Large intestine (tissue), 3 donors: ENCODE measurements around the gene DOCK9. TPM values are rescaled to one million over a fixed set of nuclear protein-coding genes. Genes with fewer than 3 reads are reported as not detected.

ENCODE experiments used
- DNase-seq, 2 donors: peaks; one replicate each; pipeline versions ENCODE4 v3.0.0 to v3.0.0-alpha.2; 2013
- H3K27ac ChIP-seq: one replicate; pipeline ENCODE4 v1.5.1; 2013; ENCODE audit warnings: low read length
- H3K27me3 ChIP-seq: 2 replicates; pipeline ENCODE4 v1.6.1; 2013; ENCODE audit warnings: low read length; ENCODE audit not compliant: control insufficient read depth, insufficient read depth
- H3K36me3 ChIP-seq: 2 replicates; pipeline ENCODE4 v1.6.1; 2013; ENCODE audit warnings: low read length; ENCODE audit not compliant: control insufficient read depth, insufficient read depth
- H3K4me1 ChIP-seq: one replicate; pipeline ENCODE4 v1.6.1; 2013; ENCODE audit warnings: low read length; ENCODE audit not compliant: control insufficient read depth, insufficient read depth
- H3K4me3 ChIP-seq: one replicate; pipeline ENCODE4 v1.5.1; 2013; ENCODE audit warnings: low read length
- H3K9me3 ChIP-seq: one replicate; pipeline ENCODE4 v1.6.1; 2013; ENCODE audit warnings: mild to moderate bottlenecking, low read depth, low read length, moderate library complexity; ENCODE audit not compliant: control insufficient read depth
- WGBS: methylation state at CpG from one replicate; pipeline ENCODE4 v1.1.5; 2013; ENCODE audit warnings: low lambda C conversion rate; ENCODE audit not compliant: insufficient coverage; 5-methylcytosine and 5-hydroxymethylcytosine counted together
- polyA plus RNA-seq: library from polyadenylated mRNA; unstranded; fragments of 120-200 nt; gene quantifications from one replicate; pipeline ENCODE4 v1.2.1, GENCODE V29; 2013

The DOCK9 gene
- polyA plus RNA-seq, 1 donor: 103 TPM

DNA sequence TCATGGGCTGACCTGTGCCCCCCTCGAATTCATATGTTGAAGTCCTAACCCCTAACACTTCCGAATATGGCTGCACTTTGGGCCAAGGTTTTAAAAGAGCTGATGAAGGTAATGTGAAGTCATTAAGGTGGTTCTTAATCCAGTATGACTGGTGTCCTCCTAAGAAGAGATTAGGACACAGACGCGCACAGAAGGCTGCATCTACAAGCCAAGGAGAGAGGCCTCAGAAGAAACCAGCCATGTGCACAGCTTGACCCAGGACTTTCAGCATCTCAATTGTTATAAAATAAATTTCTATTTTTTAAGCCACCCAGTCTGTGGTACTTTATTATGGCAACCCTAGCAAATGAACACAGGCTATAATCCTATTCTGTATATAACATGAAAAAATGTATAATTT is 99.9 kb downstream of the DOCK9 start:
- Histone ChIP-seq H3K27me3 (no peaks in the 10 kb centered on the region), H3K9me3 (peaks cover 7% of the 10 kb centered on the region), H3K27ac (no peak overlapping the region), H3K4me3 (no peak overlapping the region), H3K4me1 (no peaks in the 10 kb centered on the region), H3K36me3 (peaks cover 87% of the 10 kb centered on the region)
- no CpG with 5 or more reads among the region's 4 CpGs for WGBS
- no peak for DNase-seq

DNA sequence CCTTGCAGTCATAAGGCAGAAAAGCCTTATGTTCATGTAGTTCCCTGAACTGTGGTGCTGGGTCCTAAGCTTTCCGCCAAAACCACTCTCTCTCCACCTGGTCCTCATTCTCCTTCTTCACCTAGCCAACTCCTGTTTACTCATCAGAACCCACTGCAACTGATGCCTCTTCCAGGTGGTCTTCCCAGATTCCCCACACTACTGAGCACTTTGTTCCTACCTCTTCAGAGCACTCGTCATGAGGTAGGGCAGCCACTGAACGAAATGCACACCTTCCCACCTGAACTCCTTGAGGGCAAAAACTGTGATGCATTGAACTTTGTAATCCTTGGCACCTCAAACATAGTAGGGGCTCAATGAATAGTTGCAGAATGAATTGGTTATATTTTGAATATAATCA is 100.4 kb downstream of the DOCK9 start:
- Histone ChIP-seq H3K36me3 (peaks cover 87% of the 10 kb centered on the region), H3K27me3 (no peaks in the 10 kb centered on the region)
- WGBS: no CpG with 5 or more reads among the region's 3 CpGs

DNA sequence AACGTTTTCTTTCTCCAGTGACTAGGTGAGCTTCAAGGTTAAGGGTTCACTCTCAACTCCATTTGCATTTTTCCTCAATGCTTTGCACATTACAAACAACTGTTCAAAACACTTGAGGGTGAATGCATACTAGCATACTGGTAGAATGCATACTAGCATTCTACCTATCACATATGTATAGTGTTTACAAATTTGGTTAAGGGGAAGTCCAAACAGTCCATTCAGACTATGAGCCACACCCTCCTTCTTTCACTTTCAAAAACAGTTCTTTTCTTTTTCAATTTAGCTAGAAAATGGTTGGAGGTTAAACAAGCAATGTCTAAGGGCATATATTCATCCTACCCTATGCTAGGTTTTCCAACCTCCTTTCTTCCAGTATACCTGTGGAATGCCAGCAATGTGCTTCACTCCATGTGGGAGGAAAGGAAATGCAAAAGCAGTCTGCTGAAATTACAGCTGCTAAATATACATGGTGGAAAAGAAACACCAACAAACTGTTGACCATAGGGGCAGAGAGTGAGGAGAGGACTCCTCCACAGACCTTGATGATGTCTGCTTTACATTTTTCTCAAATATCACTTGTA is 102.6 kb downstream of the DOCK9 start:
- Histone ChIP-seq H3K27me3 (no peaks in the 10 kb centered on the region), H3K4me3 (no peak overlapping the region), H3K36me3 (peaks cover 78% of the 10 kb centered on the region), H3K27ac (no peak overlapping the region), H3K9me3 (peaks cover 7% of the 10 kb centered on the region), H3K4me1 (no peaks in the 10 kb centered on the region)
- DNase-seq: no peak
- 60% methylated on average over 1 of the region's 1 CpG for WGBS

More for the DNA sequence above, 100.4 kb downstream of the DOCK9 start:
- Histone ChIP-seq H3K9me3 (peaks cover 7% of the 10 kb centered on the region), H3K4me3 (no peak overlapping the region), H3K4me1 (no peaks in the 10 kb centered on the region), H3K27ac (no peak overlapping the region)
- DNase-seq: no peak

DNA sequence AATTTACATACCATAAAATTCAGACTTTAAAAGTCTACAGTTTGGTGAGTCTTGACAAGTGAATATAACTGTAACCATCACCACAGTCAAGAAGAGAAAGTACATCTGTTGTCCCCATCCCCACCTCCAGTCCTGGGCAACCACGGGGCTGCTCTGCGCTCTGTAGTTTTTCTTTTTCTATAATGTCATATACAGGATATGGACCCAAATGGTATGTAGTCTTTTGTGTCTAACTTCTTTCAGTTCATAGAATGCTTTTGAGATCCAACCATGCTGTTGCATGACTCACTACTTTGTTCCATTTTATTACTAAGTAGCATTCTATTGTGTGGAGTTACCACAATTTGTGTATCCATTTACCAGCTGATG is 103.9 kb downstream of the DOCK9 start:
- DNase-seq: no peak
- no peaks in the 10 kb centered on the region for H3K4me1 ChIP-seq
- H3K27ac ChIP-seq: no peak overlapping the region
- H3K9me3 ChIP-seq: peaks cover 7% of the 10 kb centered on the region
- peaks cover 72% of the 10 kb centered on the region for H3K36me3 ChIP-seq
- H3K27me3 ChIP-seq: no peaks in the 10 kb centered on the region
- WGBS: no CpG with 5 or more reads among the region's 2 CpGs
- no peak overlapping the region for H3K4me3 ChIP-seq

DNA sequence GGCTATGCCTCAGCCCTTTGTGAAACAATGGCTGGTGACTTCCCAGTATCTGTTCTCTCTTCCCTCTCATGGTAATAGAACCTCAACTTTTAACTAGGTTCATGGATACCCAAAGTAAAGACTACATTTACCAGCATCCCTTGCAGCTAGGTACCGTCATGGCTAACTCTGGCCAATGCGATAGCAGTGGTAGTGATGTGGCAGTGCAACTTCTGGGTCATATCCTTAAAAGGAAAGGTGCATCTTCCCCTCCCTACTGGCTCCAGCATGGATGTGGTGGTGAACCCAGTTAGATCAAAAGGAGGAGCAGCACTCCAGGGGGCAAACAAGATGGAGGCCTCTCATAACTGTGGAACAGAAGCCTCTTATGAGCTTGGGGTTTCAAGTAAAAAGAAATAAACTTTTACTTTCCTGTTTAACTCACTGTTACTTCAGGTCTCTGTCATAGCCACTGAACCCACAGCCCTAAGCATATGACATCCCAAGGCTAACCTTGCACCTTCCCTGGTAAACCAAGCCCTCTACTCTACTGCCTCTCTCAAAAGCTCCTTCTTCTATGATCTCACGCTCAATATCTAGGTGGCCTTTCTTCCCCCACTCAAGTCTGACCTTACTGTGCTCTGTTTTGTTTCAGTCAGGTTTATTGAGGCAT is 104.4 kb downstream of the DOCK9 start:
- Histone ChIP-seq H3K9me3 (peaks cover 7% of the 10 kb centered on the region), H3K4me3 (no peak overlapping the region), H3K27ac (no peak overlapping the region), H3K36me3 (peaks cover 71% of the 10 kb centered on the region), H3K4me1 (no peaks in the 10 kb centered on the region), H3K27me3 (no peaks in the 10 kb centered on the region)
- no CpG with 5 or more reads among the region's 3 CpGs for WGBS
- no peak for DNase-seq

DNA sequence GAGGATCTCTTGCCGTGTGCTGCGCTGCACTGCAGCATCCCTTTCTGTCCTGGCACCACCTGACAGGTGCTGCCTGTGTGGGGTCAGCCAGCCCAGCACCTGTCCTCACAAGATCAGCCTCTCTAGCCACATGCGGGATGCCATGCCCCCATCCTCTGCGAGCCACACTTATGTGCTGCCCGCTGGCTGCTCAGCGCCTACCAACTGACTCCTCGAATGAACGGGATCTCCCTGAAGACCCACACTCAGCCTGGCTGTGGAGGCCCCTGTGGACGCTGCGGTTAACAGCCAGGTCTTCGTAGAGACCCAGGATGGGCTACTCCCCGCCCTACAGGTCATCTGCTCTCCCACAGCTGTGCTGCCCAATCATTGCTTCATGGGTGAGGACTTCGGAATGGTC is 106.1 kb downstream of the DOCK9 start:
- no peaks in the 10 kb centered on the region for H3K27me3 ChIP-seq
- no peak overlapping the region for H3K27ac ChIP-seq
- no peaks in the 10 kb centered on the region for H3K4me1 ChIP-seq
- DNase-seq: no peak
- peaks cover 72% of the 10 kb centered on the region for H3K36me3 ChIP-seq
- H3K4me3 ChIP-seq: no peak overlapping the region
- H3K9me3 ChIP-seq: peaks cover 7% of the 10 kb centered on the region
- no CpG with 5 or more reads among the region's 13 CpGs for WGBS

DNA sequence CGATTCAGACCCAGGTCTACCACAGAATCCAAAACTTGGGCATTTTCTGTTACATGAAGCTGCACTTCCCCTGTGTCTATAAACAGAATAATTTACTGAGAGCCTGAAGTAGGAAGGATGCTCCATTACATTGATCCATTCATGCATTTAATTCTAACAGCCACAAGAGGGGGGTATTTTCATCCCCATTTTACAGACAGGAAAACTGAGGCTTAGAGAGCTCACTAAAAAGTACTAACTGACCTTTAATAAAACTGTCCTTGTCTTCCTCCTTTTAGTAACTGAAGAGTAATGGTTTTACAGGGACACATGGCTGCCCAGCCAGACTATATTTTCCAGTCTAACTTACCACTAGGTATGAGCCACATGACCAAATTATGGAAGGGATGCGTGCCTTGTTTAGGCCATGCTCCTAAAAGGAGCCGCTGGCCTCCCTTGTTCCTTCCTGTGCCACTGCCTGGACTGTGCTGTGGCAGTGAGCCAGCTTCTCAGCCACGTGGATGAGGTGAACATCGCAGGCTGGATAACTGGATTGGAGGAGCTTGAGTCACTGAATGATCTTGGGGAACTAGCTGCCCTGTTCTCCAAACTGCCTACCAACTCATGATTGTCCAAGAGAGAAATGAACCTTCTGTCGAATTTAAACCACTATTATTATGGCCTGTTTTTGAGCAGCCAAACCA is 108.3 kb downstream of the DOCK9 start:
- DNase-seq: no peak
- Histone ChIP-seq H3K4me3 (no peak overlapping the region), H3K27ac (no peak overlapping the region), H3K9me3 (peaks cover 7% of the 10 kb centered on the region), H3K36me3 (peaks cover 79% of the 10 kb centered on the region), H3K4me1 (no peaks in the 10 kb centered on the region), H3K27me3 (no peaks in the 10 kb centered on the region)
- WGBS: 80% methylated on average over 2 of the region's 6 CpGs

DNA sequence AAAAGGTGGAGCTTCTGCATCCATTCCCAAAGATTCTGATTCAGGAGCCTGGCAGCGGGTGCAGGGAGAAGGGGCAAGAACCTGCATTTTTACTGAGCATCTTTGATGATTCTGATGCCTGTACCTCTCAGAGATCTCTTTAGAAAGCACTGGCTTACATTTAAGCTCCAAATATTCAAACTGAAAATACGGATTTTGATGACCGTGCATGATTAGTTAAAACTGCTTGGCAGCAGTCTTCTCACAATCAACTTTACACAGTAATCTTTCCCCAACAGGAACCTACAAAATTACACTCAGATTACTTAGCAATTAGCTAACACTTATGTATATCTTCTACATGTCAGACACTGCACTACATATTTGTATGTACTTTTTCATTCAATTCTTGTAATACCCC is 108.9 kb downstream of the DOCK9 start:
- no peaks in the 10 kb centered on the region for H3K27me3 ChIP-seq
- 100% methylated on average over 1 of the region's 3 CpGs for WGBS
- H3K27ac ChIP-seq: no peak overlapping the region
- peaks cover 76% of the 10 kb centered on the region for H3K36me3 ChIP-seq
- no peaks in the 10 kb centered on the region for H3K4me1 ChIP-seq
- peaks cover 5% of the 10 kb centered on the region for H3K9me3 ChIP-seq
- DNase-seq: no peak
- H3K4me3 ChIP-seq: no peak overlapping the region

DNA sequence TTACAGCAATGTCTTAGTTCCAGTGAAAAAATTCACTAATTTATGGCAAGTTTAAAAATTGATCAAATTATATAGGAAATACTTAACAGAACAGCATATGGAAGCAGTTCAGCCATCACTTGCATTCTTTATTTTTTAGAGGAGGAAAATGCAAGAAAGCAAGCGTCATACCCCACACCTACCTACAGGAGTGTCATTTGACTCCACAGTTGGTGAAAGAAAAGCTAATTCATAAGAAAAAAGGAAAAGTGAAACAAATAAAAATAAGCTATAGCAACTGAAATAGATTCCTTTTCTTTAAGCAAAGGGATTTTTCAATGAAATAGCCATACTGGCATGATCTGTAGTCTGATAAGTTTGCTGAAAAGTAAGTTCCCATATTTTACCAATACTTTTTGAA is 111.0 kb downstream of the DOCK9 start:
- no CpG with 5 or more reads among the region's 1 CpG for WGBS
- Histone ChIP-seq H3K27me3 (no peaks in the 10 kb centered on the region), H3K36me3 (peaks cover 71% of the 10 kb centered on the region)

DNA sequence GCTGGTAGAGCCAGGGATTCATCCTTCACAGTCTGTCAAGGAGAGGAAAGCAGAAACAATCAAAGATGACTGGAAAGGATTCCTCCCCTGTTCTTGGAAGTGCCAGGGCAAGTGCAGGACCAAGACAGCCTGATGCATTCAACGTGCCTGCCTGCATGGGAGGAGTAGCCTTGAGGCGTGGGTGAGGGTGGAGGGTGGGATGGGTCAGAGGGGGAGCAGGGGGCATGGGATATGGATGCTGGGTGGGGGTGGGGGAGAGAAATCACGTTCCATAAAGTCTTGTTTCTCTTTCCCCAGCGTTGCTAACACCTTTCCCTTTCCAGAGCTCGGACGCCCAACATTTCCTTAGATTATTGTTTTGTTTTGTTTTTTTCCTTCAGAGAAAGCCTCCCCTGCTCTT is 117.4 kb downstream of the DOCK9 start:
- WGBS: no CpG with 5 or more reads among the region's 6 CpGs
- Histone ChIP-seq H3K4me1 (no peaks in the 10 kb centered on the region), H3K27me3 (no peaks in the 10 kb centered on the region), H3K36me3 (peaks cover 80% of the 10 kb centered on the region), H3K4me3 (no peak overlapping the region), H3K9me3 (no peaks in the 10 kb centered on the region), H3K27ac (no peak overlapping the region)
- no peak for DNase-seq

More for the DNA sequence above, 111.0 kb downstream of the DOCK9 start:
- H3K4me3 ChIP-seq: no peak overlapping the region
- no peaks in the 10 kb centered on the region for H3K4me1 ChIP-seq
- no peak for DNase-seq
- H3K27ac ChIP-seq: no peak overlapping the region
- H3K9me3 ChIP-seq: no peaks in the 10 kb centered on the region
